GM10266 (cell line): ENCODE results near the gene TRIP12.
A peak's percentile ranks its signal among the peaks of the same experiment; 100 is the strongest.

Source experiments
- DNase-seq: peaks from one replicate; pipeline ENCODE4 v3.0.0; 2012; ENCODE audit errors: extremely low spot score
- TF ChIP-seq, protein P1 (sequence below): IDR thresholded peaks from 2 replicates; pipeline ENCODE4 v1.5.1; 2012; ENCODE audit warnings: mild to moderate bottlenecking, low read depth; ENCODE audit not compliant: control insufficient read depth, insufficient read depth; ENCODE audit errors: missing control alignments

Gene TRIP12

GRCh38 chr2:229873123-229873581, 48.7 kb downstream of the TRIP12 start:
- TF ChIP-seq, protein P1, sequence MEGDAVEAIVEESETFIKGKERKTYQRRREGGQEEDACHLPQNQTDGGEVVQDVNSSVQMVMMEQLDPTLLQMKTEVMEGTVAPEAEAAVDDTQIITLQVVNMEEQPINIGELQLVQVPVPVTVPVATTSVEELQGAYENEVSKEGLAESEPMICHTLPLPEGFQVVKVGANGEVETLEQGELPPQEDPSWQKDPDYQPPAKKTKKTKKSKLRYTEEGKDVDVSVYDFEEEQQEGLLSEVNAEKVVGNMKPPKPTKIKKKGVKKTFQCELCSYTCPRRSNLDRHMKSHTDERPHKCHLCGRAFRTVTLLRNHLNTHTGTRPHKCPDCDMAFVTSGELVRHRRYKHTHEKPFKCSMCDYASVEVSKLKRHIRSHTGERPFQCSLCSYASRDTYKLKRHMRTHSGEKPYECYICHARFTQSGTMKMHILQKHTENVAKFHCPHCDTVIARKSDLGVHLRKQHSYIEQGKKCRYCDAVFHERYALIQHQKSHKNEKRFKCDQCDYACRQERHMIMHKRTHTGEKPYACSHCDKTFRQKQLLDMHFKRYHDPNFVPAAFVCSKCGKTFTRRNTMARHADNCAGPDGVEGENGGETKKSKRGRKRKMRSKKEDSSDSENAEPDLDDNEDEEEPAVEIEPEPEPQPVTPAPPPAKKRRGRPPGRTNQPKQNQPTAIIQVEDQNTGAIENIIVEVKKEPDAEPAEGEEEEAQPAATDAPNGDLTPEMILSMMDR: no peak
- DNase-seq: no peak

DNA sequence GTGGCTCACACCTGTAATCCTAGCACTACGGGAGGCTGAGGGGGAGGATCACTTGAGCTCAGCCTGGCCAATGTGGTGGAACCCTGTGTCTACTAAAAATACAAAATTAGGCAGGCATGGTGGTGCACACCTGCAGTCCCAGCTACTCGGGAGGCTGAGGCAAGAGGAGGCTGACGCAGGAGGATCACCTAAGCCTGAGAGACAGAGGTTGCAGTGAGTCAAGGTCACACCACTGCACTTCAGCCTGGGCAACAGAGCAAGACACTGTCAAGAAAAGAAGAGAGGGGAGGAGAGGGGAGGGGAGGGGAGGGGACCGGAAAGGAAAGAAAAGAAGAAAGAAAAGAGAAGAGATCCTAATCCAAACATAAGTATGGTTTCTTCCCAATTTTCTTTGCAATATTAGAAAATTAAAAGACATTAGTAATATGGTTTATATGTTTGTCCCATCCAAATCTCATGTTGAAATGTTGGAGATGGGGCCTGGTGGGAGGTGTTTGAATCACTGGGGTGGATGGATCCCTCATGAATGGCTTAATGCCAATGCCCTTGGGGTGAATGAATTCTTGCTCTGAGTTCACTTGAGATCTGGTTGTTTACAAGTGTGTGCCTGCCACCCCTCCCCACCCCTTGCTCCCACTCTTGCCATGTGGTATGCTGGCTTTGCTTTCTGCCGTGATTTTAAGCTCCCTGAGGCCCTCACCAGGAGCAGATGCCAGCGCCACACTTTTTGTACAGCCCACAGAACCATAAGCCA, 50.7 kb downstream of the TRIP12 start:
- DNase-seq: no peak
- TF ChIP-seq, protein P1: no peak

GRCh38 chr2:229869226-229869625, 52.6 kb downstream of the TRIP12 start:
- DNase-seq: peak; percentile 40
- TF ChIP-seq, protein P1: no peak

GRCh38 chr2:229868794-229869193, 53.0 kb downstream of the TRIP12 start:
- DNase-seq: no peak
- TF ChIP-seq, protein P1: no peak

DNA sequence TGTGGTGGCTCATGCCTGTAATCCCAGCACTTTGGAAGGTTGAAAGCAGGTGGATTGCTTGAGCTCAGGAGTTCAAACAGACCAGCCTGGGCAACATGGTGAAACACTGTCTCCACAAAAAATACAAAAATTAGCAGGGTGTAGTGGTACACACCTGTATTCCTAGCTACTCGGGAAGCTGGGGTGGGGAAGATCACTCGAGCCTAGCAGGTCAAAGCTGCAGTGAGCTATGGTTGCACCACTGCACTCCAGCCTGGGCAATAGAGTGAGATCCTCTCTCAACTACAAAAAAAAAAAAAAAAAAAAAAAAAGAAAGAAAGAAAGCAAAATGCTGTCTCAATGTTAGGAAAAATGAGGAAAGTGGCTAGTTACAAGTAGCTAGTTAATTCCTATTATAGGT, 56.8 kb downstream of the TRIP12 start:
- DNase-seq: no peak
- TF ChIP-seq, protein P1: no peak

- TF ChIP-seq, protein P1: no peak
- DNase-seq: no peak
Measured at GRCh38 chr2:229861431-229861830, 60.4 kb downstream of the TRIP12 start.

- TF ChIP-seq, protein P1: no peak
- no peak for DNase-seq
Measured at GRCh38 chr2:229860334-229860733, 61.5 kb downstream of the TRIP12 start.
